Middle frontal gyrus (tissue), 1 donor: ENCODE measurements around the gene OSTM1.

Experiments
- DNase-seq: peaks from one replicate; pipeline ENCODE4 v3.0.0-alpha.2; 2015; ENCODE audit warnings: low spot score; ENCODE audit errors: extremely low spot score

The OSTM1 gene, protein sequence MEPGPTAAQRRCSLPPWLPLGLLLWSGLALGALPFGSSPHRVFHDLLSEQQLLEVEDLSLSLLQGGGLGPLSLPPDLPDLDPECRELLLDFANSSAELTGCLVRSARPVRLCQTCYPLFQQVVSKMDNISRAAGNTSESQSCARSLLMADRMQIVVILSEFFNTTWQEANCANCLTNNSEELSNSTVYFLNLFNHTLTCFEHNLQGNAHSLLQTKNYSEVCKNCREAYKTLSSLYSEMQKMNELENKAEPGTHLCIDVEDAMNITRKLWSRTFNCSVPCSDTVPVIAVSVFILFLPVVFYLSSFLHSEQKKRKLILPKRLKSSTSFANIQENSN

GRCh38 chr6:108074359-108075144 is at the start of gene OSTM1:
TSS of gene OSTM1 (minus strand) at chr6:108074741. CDS start at chr6:108074651, 90 bp downstream.
- DNase-seq, result peak; percentile 77

DNA sequence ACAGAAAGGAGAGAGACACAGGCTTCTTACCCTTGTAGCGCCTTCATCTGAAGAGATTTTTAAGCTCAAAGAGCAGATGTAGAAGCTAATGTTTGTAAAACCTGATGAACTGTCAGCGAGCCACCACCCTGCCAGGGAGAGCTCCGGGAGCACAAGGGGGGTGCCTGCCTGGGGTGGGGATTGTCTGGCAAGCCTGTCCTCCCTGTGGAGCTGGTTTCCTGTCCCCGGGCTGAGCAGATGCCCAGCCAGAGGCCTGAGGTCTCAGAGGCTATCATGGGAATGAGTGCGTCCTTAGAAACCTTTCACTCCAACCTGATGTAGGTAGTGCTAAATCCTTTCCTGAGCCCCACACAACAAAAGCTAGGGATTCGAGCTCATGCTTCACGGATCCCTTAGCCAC is 49.4 kb upstream of the OSTM1 start:
- DNase-seq, result no peak

- DNase-seq, result no peak
Observed at GRCh38 chr6:108123481-108123929, 49.0 kb upstream of the OSTM1 start.

- no peak for DNase-seq
Observed at GRCh38 chr6:108121612-108122011, 47.1 kb upstream of the OSTM1 start.

GRCh38 chr6:108120311-108120710 is 45.8 kb upstream of the OSTM1 start:
- DNase-seq, result no peak

DNA sequence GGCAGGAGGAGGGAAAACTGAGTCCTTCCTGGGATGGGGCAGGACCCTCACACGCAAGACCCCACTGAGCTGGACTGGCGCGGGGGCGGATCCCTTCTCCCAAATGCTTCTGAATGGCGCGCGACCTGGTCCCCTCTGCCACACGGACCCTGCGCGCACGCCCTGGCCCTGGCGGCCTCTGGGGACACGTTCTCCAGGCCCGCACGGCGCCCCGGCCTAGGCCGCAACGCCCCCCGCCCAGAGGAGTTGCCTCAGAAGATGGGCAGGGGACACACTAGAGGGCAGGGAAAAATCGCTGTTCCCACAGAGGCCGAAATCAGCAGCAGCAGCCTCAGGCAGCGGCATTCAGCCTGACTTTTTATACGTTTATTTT is 45.2 kb upstream of the OSTM1 start:
- no peak for DNase-seq

- DNase-seq, result no peak
Observed at GRCh38 chr6:108118810-108119768, 44.5 kb upstream of the OSTM1 start.

DNA sequence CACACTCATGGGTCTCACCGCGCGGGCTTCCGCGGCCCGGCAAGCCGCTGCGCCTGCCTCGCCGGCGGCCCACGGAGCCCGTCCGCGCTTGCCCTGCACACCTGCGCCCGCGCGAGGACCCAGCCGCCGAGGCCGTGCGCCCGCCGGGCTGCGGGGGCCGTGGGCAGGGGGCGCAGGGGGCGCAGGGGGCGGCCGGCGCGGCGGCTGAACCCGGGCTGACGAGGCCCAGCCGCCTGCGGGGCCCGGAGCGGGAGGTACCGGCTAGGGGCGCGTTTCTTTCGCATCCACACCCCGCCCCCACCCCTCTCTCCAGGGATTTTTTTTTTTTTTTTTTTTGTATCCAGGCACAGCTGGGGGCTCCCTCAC is 43.8 kb upstream of the OSTM1 start:
- no peak for DNase-seq

- no peak for DNase-seq
Observed at GRCh38 chr6:108117427-108118358, 43.2 kb upstream of the OSTM1 start.

- no peak for DNase-seq
Observed at GRCh38 chr6:108116546-108117426, 42.2 kb upstream of the OSTM1 start.

- no peak for DNase-seq
Observed at GRCh38 chr6:108115598-108116058, 41.1 kb upstream of the OSTM1 start.

DNA sequence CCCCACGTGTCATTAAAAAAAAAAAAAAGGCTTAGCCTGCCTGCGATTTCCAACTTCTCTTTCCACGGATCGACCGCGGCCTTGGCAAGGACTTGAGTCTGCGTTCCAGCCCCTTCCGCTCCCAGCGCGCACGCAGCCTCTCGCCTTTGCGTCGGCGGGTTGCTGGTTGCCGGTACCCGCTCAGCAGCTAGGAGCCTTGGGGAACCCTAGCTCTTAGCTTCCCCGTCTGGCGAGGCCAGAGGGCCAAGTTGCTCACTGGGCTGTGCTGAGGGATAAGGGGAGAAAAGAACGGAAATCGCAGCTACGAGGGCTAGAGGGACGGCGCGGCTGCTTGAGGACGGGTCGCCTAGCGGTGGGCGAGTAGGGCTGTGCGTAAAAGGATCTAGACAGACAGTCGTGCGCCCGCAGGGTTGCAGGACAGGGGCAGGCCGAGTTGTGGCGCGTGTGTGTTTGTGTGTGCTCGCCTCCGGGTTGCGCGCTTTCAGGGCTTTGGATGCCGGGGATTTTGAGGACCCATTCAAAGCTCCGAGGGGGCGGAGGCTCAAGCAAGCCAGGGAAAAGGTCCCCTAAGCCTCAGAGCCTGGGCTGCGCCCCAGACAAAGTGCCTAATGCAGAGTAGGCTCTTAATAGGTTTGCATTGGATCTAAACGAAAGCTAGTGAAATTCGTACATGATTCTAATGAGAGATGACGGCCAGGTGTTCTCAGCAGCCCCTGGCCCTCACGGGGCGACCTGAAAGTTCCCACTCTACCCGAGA is 40.5 kb upstream of the OSTM1 start:
- DNase-seq, result no peak

DNA sequence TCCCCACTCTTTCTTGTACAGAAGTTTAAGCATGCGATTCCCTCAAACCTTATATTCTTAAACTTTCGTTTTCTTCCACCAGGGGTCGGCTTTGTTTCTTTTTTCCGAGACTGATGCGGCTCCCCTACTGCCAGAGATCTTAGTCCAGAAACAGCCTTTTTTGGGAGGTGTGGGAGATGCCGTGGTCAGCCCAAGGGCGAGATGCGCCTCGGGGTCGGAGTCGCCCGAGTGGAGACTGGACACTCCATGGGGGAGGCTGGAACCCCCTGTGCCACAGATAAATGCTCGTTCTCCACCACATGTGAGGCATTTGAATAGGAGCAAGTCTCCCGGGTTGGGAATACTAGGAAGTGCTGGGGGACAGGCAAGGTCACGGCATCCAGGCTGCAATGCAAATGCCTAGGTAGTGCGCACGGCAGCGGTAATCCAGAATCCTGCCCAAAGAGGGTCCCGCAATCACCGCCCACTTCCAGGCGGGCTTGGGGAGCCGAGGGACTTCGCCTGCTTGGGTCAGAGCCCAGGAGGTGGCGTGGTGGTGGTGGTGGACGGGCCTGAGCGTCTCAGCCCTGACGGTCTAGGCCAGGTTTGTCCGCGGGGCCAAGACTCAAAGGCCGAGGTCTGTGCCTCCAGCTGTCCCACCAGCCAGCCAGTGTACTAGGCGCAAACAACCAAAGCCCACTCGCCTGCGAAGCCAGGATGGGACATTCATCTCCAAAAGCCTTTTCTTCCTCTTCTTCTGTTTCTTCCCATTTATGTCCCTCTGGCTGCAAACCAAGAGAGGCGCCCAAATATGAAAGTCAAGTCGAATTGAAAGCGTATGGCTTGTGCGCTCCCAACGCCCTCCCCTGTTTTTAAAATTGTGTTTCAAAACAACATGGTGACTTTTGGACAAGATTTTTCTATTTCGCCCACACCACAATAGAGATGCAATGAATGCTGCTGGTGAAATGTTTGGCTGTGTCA is 39.3 kb upstream of the OSTM1 start:
- peak; percentile 28 for DNase-seq

DNA sequence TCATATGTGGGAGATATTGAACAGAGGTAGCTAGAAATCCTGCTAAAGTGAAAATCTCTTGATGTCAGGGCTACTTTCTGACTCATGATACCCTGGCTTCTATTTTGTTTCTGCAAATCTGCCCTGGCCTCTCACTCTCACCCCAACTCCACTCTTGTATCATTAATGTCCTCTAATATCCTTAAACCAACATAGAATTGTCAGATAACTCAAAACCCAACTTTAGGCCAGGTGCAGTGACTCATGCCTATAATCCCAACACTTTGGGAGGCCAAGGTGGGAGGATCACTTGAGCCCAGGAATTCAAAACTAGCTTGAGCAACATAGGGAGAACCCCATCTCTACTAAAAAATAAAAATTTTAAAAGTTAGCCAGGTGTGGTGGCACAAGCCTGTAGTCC is 33.8 kb upstream of the OSTM1 start:
- no peak for DNase-seq

GRCh38 chr6:108107102-108107501 is 32.6 kb upstream of the OSTM1 start:
- DNase-seq, result no peak

- no peak for DNase-seq
Observed at GRCh38 chr6:108106694-108107093, 32.2 kb upstream of the OSTM1 start.

DNA sequence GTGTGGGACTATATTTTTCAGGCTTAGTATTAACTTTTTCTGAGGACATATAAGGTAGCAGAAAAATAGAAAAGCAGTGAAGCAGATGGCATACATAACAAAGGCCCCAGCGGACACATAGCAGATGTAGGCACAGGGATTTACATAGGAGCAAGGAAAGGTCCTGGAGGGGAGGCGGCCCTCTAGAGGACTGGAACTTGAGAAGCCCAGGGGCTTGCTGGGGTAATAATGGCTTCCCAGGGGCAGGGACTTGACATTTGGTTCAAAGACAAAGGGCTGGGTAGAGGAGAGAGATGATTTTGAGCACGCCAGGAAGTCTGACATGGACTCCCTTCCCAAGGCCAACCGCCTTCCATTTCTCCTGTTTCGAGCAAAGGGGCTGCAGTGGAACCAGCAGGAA is 31.7 kb upstream of the OSTM1 start:
- no peak for DNase-seq

GRCh38 chr6:108105571-108105970 is 31.0 kb upstream of the OSTM1 start:
- DNase-seq, result no peak
